T follicular helper cell (primary cell): ENCODE data around the gene RASAL1.

Experiments used
- DNase-seq: peaks from one replicate; pipeline ENCODE4 v3.0.0-alpha.2; 2020; ENCODE audit warnings: low read depth

Gene RASAL1

DNA sequence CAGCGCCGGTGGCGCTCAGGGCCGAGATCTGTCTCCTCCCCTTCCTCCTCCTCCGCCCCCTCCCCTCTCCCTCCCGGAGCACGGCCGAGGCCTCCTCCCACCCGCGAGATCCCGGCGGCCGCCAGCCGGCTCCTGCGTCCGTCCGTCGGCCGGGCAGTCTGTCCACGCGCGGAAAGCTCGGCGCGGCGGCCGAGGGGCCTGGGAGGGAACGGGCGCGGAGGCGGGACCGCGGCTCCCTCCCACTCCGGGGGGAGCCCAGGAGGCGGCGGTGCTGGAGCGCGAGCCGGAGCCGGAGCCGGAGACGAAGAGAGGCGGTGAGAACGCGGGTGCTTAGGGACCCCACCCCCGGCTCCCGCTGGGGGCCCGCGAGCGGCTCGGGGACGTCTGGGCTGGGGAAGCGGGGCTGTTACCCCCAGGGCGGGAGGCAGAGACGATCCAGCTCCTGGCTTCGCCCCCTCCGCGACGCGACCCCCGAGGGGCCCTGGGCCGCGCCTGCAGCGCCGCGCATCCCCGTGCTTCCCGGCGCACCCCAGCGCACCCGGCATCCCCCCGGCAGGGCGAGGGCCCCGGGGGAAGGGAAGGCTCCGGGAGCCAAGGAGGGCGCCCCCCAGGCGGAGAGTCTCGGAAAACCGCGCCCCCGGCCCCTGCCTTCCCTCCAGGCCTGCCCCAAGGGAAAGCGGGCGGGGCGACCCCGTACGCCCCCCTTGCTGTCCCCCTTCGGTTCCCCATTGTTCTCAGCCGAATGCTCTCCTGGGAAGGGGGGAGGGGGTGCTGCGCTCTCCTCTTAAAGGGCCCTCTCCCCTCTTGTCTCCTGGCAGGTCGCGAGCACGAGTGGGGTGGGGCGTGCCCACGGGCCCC lies 78.7 kb downstream of the RASAL1 start, which contains the start of gene DTX1:
Gene DTX1 (plus strand): TSS at position 100 of the 858 bp plus-strand sequence. CDS start 1,463 bp downstream, outside the sequence.
- peak; percentile 20 for DNase-seq

DNA sequence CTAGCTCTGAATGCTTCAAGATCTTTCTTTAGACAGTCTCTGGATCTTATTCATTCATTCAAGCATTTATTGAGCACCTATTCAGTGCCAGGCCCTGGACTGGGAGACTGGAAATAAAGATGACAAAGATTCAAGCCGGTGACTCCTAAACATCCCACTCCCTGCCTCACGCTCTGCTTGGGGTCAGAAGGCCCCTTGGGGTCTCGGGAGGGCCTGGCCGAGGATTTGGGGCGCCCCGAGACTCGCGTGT lies 79.3 kb downstream of the RASAL1 start:
- DNase-seq = no peak

DNA sequence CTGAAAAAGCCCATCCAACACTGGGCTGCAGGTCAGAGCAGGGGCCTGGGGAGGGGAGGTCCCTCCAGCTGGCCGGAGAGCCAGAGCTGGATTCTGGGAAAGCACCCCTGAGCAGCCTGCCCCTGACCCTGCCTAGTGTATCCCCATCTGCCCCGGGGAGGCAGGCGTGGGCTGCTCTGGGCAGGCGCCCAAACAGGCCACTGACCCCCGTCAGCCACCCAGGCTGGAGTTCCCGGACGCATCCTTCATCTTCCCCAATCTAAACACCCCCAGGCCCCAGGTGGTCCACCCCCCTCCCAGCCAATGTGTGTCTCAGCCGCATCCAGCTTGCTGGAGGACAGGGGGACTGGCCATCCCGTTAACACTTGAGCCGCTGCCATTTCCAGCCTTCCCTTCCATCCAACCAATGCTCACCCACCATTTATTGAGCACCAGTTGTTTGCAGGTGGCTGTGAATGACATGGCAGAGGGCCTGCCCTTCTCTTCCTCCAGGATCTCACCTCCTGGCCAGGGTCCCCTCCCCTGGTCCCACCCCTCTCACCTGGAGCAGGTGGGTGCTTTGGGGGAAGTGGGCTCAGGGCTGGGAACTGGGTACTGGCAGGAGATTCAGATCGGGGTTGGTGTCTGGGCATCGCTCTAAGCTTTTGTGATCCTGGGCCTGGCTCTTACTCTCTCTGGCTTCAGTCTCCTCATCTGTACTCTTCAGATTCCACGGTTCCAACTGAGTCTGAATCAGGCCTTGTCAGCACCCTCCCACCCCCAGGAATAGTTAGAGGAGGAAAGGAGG lies 79.8 kb downstream of the RASAL1 start:
- no peak for DNase-seq

DNA sequence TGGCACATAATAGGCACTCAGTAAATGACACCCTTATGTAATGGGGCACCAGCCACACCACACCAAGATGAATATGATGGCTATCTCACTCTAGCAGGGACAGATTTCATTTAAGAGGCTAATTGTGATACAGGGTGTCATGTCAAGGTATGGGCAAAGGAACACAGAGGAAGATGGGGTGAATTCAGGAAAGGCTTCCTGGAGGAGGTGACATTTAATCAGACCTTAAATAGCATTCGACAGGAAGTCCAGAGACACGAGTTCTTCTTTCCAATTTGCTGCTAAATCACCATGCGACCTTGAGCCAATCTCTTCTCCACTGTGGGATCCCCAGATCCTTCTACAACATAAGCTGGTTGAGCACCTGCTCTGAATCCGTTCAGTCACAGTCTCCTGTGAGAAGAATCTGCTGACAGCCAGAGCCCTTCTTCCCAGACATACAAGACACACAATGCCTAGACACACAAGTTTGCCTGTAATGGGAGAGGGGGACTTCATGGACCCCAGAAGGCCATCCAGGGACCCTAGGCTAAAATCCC lies 80.5 kb downstream of the RASAL1 start:
- DNase-seq = no peak

DNA sequence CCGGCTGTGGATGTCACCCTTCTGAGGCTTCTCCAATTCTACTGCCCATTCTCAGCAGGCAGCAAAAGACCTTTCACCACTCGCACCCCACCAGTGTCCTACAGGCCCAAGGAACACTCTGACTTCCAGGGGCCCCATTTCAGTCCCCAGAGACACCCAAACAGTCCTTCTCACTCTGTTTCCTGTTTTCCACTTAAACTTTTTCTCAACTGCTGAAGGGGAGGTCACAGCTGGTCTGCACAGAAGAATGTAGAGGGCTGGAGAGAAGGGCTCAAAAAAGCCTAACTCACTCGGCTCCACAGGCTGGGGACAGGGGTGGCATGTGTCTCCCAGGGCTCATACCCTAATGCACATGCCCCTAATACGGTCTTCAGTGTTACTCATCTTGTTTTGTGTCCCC lies 83.2 kb downstream of the RASAL1 start:
- DNase-seq = no peak

DNA sequence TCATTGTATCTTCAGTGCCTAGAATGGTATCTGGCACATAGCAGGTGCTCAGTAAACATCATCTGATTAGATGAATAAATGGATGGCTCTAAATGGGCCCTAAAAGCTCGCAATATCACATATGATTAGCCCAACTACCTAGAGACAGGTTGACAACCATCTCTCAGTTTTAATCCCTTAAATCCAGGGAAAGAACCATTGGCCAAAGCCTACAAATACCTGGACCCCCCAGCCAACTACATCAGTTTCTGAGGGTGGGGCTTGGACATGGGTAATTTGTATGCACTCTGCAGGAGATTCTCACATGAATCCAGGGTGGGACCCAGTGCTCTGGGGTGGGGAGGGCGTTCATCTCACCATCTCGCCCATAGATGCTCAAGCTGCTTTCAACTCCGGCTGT lies 83.8 kb downstream of the RASAL1 start:
- DNase-seq = no peak

DNA sequence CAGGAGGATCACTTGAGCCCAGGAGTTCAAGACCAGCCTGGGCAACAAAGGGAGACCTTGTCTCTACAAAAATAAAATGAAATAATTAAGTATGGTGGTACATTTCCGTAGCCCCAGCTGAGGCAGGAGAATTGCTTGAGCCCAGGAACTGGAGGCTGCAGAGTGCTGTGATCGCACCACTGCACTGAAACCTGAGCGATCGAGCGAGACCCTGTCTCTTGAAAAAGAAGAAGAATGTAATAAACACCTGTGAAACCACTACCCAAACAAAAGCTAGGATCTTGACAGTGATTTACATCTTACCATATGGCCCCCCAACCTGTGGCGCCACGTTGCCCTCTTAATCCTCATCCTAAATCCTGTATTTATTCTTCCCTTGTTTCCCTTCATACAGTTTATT lies 84.8 kb downstream of the RASAL1 start:
- no peak for DNase-seq

DNA sequence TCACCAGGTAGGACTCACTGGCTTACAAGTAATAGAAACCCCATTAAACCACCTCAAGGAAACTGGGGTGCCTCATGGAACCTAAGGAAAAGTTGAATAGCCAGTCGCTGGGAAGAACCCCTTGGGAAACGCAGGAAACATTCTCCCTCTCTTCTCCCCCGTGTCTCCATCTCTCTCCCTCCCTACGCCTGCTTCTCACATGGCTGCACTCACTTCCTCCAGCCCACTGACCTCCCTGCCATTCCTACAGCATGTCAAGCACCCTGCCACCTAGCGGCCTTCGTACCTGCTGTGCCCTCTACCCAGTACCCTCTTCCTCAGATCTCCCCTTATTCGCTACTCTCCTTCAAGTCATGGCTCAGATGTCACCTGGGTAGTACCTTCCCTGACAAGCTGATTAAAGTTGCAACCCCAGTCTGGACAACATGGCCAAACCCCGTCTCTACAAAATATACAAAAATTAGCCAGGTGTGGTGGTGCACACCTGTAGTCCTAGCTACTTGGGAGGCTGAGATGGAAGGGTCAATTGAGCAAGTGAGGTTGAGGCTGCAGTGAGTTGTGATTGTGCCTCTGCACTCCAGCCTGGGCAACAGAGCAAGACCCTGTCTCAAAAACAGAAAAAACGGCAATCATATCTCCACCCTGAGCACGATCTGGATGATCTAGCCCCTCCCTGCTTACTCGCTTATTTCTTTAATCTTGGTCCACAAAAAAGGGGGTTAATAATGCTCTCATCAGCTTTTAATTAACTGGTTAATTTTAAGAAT lies 85.4 kb downstream of the RASAL1 start:
- DNase-seq = no peak
